ENCODE data around the gene TMEM132D.
A peak's percentile ranks its signal among the peaks of the same experiment; 100 is the strongest.

TMEM132D gene

DNA sequence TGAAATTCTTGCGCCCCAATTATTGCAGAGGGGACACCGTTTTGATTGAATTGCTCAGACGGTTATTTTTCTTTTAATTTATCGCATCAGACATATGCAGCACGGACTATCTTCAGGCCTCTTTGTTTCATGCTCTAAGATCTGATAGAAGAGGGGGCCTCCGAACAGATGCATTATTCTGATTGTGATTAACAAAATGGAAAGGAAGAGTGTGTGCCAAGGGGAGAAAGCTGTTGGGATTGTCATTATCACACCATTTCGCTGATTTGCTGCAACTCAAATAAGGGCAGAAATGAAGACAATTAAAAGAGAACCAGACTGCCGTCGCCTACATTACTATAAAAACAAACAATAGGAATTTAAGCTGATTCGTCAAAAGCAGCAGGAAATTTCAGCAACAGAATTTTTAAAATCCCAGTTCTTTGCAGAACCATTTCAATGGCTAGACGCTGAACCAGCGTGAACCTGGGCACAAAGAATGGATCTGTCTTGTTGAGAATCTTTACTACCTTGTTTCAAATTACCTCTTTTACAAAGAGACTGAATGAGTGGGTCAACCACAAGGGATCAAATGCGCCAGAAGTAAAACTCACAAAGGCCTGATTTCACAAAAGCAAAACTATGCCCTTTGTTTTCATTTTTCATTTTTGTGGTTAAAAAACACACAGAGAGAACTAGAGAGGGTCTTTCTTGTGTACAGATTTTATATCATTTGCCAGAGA, 30.6 kb downstream of the TMEM132D start:
- DNase-seq: no peak

DNA sequence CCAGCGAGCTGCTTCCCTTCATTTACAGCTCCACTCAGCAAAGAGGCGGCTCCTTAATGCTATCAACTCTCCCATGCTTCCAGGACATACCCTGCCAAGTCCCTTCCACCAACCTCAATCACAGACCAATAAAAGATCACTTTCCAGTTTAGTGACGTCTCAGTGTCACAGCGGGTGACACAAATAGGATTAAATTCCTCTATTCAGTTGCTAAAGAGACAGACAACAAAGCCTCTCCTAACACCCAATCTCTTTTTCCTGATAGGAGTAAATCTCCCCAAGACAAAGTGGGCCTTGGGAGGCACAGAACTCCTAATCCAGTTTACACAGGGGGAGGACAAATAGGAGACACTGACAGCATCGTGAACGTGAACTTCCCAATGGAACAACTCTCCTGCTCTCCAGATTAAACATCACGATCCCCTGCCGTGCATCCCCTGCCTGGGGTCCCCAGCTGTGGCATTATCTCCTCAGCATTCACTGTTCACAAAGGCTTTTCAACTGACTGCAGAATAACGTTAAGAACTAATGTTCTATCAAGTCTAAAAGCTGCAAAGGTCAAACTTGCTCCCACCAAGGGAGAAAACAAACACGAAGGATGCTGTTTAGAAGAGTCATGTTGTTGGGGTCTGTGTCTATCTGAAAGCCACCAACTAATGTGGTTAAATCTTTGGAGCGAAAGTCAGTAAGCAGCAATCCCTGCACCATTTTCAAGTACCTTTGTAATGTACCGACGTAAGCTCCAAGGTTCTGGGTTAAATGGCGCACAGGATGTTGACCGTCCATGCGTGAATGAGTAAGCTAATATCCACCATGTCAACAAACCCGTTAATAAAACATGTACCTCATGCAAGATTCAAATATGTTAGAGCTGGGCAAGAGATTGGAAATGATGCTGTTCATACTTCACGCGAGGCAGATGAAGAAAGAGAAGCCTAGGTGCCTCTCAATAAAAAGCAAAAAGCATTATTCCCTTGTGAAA, 31.5 kb downstream of the TMEM132D start:
- no peak for DNase-seq

DNA sequence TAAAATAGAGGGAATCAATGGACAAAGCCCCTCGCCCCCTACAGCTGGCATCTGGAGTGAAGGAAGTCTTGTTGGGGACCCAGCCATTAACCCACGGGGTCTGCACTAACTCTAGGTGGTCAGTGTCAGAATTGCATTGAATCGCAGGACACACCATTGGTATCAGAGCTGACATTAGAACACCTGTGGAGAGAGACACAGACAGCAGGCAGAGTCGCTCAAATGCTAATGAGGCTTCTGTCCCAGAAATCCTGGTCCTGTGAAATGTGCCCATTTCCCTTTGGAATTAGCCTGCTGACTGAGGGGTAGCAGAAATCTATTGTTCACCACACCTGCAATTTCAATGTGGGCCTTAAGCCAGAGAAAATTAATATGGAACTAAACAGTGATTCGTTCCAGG, 33.0 kb downstream of the TMEM132D start:
- no peak for DNase-seq

DNA sequence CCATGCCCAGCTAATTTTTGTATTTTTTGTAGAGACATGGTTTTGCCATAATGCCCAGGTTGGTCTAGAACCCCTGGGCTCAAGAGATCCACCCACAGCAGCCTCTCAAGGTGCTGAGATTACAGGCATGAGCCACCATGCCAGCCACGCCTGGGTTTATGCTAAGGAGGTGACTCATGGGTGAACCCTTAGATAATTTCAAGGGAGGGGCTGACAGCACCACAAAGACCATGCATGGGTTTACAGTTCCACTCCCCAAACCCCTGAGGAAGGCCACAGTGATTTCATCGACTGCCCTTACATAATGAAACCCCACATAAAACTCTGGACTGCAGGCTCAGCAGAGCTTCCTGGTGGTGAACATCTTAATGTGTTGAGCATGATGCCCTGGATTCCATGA, 33.7 kb downstream of the TMEM132D start:
- no peak for DNase-seq

DNA sequence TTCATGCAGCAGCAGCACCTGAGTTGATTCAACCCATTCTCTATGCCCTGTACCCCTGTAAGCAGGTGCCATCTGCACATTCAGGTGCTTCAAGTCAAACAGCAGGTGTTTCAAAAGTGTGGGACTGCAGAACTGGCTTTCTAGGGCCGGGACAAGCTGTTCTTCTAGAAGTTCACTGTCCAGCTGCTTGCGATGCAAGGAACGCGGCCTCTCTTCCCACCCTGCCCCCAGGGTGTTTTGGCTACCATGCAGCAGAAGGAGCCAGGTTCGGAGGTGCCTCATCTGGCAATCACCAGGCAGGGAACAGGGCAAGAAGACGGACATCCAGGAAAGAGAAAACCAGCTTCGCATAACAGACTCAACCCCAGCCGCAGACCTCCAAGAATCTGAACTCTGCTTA, 35.2 kb downstream of the TMEM132D start:
- no peak for DNase-seq

DNA sequence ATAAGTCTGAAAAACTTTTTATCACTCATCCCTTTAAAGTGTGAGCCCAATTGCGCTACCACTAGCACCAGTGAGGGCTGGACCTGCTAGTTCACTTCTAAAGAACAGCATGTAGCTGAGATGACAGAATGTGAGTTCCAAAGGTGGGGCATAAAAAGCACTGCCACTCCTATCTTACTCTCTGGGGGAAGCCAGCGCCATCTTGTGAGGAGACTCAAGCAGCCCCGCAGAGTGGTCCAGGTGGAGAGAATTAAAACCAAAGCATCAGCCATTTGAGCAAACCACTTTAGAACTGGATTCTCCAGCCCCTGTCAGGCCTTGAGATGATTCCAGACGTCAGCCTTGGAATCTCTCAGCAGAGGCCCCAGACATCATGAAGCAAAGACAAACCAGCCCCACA, 39.9 kb downstream of the TMEM132D start:
- DNase-seq: no peak

DNA sequence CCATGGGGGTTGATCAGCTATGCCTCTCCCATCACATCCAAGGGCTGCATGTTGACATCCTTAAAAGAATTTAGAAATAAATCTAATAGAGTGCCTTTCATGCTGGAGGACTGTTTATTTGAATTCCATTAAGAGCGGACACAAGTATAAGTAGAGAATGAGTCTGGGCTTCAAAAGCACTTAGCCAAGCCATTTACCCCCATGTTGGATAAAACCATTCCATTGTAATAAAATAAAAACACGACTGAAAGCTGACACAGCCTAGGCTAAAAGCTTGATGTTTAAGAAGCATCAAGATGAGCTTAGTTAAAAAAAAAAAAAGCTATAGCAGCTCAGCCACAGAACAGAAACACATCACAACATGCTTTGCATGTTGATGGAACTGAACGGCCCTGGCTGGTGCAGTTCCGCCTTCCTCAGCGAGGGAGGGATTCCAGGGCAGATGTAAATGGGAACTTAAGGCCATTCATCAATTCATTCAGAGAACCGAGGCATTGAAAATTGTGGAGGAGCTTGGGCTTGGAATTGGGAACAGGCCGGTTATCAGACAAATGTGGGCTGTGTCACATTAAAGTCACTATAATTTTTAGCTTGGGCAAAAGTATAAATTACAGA, 41.2 kb downstream of the TMEM132D start:
- DNase-seq: no peak

DNA sequence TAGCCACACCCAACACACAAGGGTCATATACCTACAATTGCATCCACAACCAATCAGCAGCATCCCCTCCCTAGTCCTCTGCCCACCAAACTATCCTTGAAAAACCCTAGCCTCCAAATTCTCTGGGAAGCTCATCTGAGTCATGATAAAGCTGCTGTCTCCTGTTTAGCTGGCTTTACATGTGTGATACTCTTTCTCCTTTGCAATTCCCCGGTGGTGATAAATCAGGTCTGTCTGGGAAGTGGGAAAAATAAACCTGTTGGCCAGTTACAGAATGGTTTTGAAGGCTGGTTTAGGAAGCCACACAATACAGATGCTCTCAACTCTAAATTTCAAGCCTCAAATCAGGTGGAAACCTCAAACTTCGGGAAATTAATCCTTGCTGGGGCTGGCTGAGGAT, 41.9 kb downstream of the TMEM132D start:
- DNase-seq: no peak

DNA sequence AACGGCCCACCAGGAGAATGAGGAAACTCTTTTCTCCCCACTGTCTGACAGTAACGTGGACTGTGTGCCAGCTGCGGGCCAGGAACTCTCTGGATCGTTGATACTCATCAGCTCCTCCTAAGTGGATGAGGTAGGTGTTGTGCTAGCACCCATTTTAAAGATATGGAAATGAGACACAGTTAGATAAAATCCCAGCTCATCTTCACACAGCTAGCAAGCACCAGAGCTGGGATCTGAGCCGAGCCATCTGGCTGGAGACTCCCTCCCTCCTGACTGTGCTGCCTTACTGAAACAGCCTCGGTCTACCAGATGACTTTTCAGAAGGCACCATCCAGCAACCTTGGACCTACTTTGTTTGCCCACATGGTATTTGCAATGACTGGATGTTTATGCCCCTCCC, 49.2 kb downstream of the TMEM132D start:
- DNase-seq: peak in 52 of 58 donors; percentile 1 to 83 (median 44)

DNA sequence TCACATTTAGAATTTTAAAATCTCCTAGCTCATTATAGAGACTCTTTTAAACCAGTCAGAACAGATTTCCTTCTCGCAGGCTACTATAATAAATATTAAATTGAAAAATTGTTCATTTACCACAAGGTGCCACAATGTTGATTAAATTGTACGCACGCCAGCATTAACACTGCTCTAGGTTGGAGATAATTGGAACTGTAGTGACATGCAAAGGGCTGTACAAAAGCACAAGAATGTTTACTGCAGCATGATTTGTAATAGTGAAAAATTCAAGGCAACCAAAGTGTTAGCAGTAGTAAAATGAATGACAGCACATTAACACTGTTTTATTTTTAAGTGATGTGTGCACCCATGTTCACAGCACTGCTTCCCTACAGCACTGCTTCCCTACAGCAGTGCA, 52.5 kb downstream of the TMEM132D start:
- no peak for DNase-seq

DNA sequence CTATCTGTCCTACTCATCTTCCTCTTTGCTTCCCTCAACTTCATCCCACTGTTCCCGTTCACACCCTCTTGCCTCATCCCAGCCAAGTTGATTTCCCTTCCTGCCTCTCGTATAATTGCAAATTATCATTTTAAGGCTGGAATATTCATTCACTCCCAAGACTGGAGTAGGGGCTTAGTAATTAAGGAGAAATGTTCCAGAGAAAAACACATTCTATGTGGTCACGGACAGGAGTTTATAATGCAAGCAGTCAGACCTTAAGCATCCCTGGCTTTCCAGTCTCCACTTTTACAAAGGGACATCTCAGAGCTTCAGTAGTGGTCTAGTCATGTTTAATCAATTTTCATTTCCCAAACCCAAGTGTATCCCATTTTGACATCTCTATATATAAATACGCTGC, 54.9 kb downstream of the TMEM132D start:
- no peak for DNase-seq

DNA sequence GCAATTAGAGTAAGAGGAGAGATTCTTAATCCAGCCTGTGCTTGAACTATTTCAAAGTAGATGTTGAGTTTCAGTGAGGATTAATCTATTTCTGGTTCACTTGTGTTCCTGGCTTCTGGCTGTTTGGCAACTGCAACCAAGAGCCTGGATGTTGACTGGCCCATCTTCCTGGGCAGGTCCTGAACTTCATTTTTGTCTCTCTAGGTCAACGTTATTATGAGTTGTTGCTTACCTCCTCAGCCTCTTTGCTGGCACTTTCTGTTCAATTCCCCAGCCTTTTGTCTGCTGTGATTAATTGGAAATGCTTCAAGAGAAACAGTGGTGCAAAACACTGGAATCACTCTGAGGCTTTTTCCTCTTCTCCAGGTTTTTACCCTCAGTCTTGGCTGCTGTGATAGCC, 56.8 kb downstream of the TMEM132D start:
- no peak for DNase-seq

DNA sequence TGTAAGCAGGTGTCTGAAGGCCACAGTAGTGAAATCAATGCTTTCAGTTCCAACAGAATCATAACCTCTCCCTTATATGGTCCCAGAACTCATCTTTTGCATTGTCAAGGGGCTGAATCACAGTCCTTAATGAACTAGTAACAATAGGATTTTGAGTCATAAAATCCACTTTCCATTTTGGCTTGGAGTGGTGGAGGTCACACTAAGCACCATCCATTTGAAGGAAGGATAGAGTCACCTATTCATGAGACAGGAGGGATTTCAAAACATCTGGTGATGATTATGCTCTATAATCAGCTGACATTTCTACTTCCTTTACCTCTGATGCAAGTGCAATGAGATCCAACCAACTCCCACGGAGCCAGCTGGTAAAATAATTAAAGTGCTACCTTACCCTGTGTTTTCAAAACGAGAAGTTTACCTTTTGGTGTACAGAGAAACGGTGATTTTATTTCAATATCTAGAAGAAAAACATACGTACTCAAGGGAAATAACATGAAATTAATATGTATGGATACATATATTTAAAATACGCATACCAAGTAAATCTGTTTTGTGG, 59.1 kb downstream of the TMEM132D start:
- DNase-seq: no peak

DNA sequence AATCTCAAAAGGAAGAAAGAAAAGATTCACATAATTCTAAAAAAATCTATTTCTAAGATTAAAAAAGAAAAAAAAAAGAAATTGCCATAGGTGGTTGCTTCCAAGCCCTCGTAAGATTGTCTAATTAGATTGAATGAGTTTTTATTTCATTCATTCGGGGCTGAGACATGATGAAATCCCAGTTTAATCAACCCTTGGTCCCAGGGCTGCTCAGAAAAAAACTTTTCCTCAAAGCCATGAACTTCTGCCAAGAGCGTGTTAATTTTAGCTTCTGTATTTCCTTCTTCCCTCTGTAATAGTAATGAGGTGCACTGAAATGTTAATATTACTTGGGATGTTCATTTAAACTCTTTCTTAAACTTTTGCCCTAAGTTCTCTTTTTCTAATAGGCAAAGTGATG, 62.6 kb downstream of the TMEM132D start:
- DNase-seq: no peak

DNA sequence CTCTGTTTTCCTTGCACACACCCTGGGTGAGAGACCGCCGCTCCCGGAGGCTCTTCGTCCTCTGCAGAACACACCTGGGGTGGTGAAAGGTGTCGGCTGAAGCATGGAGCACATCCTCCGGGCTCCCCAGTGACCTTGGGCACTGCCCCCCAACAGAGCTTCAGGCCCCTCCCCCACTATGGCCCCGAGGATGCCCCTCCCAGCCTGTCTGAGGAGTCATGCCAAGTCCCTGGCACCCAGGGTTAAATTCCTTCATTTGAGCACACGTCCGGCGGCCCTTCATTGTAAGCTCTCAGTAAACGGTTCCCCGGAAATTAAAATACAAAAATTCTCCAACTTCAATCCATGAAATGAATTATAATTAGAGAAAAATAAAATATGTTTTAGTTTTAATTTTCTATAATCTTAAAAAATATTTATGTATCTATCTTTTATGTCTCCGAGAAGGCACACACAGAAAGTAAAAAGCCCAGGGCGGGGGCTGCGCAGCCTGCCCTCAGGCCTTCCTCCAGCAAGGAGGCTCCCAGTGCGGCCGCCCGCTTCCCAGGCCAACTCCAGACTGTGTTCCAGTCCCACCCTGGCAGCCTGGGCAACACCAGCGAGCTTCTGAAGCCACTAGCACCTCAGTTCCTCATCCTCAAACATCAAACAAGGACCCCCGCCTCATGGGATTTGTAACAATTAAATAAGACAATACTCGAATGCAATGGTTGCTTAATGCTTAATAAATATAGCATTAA, 63.5 kb downstream of the TMEM132D start:
- no peak for DNase-seq

DNA sequence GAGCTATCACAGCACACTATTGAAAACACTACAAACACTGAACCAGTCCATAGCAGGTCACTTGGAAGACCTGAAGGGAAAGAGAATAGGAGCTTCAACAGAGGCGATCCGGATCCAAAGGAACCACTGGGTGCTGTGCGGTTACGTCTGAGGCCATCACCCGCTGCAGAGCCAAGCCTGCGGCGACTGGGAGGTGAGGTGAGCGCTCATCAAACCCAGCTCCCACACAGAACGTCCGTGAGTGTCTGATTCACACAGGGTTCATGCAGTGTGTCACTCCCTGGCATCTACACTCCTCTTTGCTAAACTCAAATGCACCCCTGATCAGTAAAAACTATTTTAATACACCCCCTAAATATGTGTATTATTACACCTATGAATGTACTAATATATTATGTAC, 64.1 kb downstream of the TMEM132D start:
- no peak for DNase-seq

DNA sequence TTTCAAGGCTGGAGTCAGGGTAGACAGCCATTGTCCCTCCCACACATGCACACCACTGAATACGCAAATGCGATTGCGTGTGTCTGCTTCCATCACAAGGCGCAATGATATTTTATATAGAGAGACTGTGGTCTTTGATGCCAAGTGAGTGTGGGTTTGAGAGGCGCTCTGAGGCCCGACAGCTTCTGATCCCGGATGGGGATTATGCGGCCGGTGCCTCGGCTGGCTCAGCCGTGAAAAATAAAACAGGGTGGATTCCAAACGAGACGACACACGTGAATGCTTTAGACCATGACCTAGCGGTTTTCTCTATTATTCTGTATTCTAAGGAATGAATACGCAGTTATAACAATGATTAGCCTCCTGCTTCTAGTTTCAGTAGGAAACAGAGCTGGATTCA, 72.5 kb downstream of the TMEM132D start:
- DNase-seq: no peak

DNA sequence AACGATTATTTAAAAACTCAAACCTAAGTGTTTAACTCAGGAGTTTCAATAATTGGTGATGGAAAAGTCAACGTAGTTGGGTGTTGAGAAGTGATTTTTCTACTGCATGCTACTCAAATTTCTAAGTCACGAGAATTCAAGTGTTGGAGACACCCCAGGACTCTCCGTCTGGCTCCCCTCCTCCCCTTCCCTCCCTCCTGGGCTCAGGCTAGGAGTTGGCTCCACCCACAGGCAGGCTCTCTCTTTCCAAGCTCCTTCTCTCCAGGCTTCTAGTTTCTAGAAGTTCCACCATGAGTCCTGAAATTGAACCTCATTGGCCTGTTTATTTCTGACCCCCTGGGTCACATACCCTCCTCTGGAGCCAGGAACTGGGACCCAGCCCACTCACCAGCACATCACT, 73.0 kb downstream of the TMEM132D start:
- no peak for DNase-seq

DNA sequence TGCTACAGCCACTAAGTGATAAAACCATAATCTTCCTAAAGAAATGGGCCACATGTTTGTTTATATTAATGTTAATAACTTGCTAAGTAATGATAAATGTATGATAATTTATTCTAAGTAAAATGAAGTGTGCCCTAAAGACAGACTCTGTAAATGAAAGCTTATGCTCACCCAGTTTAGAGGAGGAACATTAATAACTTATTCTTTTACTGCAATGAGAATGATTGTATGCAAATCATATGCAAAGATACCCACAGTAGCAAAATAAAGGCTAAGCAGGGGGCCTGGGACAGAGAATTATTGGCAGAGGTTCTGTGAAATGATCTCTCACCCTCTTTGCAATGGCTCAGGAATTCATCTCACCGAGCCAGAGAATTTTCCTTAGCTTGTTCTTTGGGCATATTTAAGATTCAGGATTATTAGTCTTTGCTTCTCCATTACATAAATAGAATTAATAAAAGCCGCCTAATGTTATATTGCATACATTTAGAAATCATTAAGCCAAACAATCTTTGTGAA, 75.9 kb downstream of the TMEM132D start:
- no peak for DNase-seq

DNA sequence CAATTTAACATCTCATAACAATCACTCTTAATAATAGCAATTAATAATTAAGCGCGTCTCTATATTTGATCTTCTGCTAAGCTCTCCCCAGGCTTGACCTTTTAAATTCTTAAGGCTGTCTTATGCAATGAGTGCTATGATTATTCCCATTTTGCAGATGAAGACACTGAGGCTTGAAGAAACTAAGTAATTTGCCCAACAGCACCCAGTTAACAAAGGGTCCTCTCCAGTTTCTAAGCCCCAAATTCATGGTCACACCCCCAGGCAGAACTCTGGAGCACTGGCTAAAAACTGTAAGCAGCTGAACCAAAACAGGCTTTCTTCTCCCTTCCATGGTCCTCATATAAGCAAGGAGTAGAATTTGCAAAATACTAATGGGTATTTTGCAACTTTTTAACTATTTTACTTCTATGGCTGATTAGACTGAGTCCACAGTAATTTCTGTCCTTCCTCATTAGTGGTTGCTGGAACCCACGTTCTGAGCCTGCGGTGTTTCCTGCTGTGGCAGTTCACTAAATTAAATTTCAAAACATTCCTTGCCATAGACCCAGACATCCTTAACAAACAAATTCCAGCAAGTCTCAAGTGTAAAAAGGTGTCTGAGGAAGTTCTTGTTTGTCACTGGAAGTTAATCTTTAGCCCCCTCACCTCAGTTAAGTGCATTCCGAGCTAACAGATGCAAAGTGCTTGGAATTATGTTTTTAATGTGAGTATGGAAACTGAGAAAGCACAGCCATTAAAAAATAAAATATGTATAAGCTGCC, 76.5 kb downstream of the TMEM132D start:
- DNase-seq: no peak
